Fibroblast of lung (primary cell): Measurements from ENCODE around the gene ANO6. TPM values are rescaled to one million over a fixed set of nuclear protein-coding genes. Genes with fewer than 3 reads are reported as not detected.

Experiments used
- DNase-seq, 2 donors: peaks; one replicate each; pipeline versions ENCODE4 v3.0.0 to v3.0.0-alpha.2; 2010; ENCODE audit warnings: low read depth in 2 of 2
- H2AFZ ChIP-seq: 2 replicates; pipeline ENCODE4 v1.5.1; 2012; ENCODE audit warnings: low read length, control low read depth, inconsistent platforms
- H3K27ac ChIP-seq: 2 replicates; pipeline ENCODE4 v1.5.1; 2011; ENCODE audit warnings: low read length, control low read depth; ENCODE audit not compliant: insufficient read depth
- H3K27me3 ChIP-seq: 2 replicates; pipeline ENCODE4 v1.5.1; 2011; ENCODE audit warnings: mild to moderate bottlenecking, low read length; ENCODE audit not compliant: control insufficient read depth, insufficient read depth
- H3K36me3 ChIP-seq: 2 replicates; pipeline ENCODE4 v1.5.1; 2011; ENCODE audit warnings: low read length; ENCODE audit not compliant: control insufficient read depth, insufficient read depth
- H3K4me1 ChIP-seq: 2 replicates; pipeline ENCODE4 v1.5.1; 2011; ENCODE audit warnings: low read length; ENCODE audit not compliant: control insufficient read depth, insufficient read depth; ENCODE audit errors: extremely low read depth
- H3K4me2 ChIP-seq: 2 replicates; pipeline ENCODE4 v1.5.1; 2011; ENCODE audit warnings: low read length, control low read depth; ENCODE audit not compliant: insufficient read depth; ENCODE audit errors: extremely low read depth
- H3K4me3 ChIP-seq, 4 experiments: fragments of 200-600 bp in 1 of 4; sonication (generic) in 1 of 4; replicated peaks in 1 of 4; 2 replicates each; pipeline ENCODE4 v1.5.1; 2011 to 2016; ENCODE audit warnings: low read length in 4 of 4, low read depth in 3 of 4, mild to moderate bottlenecking in 3 of 4, control low read depth in 2 of 4, inconsistent platforms in 1 of 4, mixed read lengths in 1 of 4; ENCODE audit not compliant: insufficient read depth in 1 of 4; ENCODE audit errors: control extremely low read depth in 1 of 4
- H3K79me2 ChIP-seq: 2 replicates; pipeline ENCODE4 v1.5.1; 2012; ENCODE audit warnings: mild to moderate bottlenecking, low read length, inconsistent platforms; ENCODE audit not compliant: control insufficient read depth, insufficient read depth
- H3K9ac ChIP-seq: 2 replicates; pipeline ENCODE4 v1.5.1; 2011; ENCODE audit warnings: mild to moderate bottlenecking, low read length, control low read depth; ENCODE audit not compliant: insufficient read depth
- H3K9me3 ChIP-seq: 2 replicates; pipeline ENCODE4 v1.5.1; 2012; ENCODE audit warnings: low read depth, low read length; ENCODE audit not compliant: control insufficient read depth, insufficient read depth
- H4K20me1 ChIP-seq: 2 replicates; pipeline ENCODE4 v1.5.1; 2011; ENCODE audit warnings: low read length; ENCODE audit not compliant: control insufficient read depth, insufficient read depth; ENCODE audit errors: extremely low read depth
- EZH2 ChIP-seq: IDR thresholded peaks from 2 replicates; pipeline ENCODE4 v1.5.1; 2012; ENCODE audit warnings: low read length, control low read depth, mild to moderate bottlenecking; ENCODE audit errors: missing control alignments
- polyA plus RNA-seq, 2 donors: library from polyadenylated mRNA; depleted of rRNA in 1 of 2; stranded (reverse) in 1 of 2; unstranded in 1 of 2; fragments of >200 nt; gene quantifications; 2 replicates each; pipeline ENCODE4 v1.2.1, GENCODE V29; 2011 to 2012; ENCODE audit warnings: missing spikeins in 1 of 2
- total RNA-seq: library from RNA; depleted of rRNA; stranded (reverse); fragments of >200 nt; gene quantifications from 2 replicates; pipeline ENCODE4 v1.2.1, GENCODE V29; 2014
- TF ChIP-seq, protein P1 (sequence below), 2 donors: IDR thresholded peaks in 1 of 2; conservative IDR thresholded peaks in 1 of 2; 1 replicate in 1 of 2; 2 replicates in 1 of 2; pipeline ENCODE4 v1.5.1; 2011 to 2012; ENCODE audit warnings: low read length in 2 of 2, control low read depth in 1 of 2, inconsistent platforms in 1 of 2, low read depth in 1 of 2, mild to moderate bottlenecking in 1 of 2

The ANO6 gene
- total and polyA plus RNA-seq, 2 donors (not counting 1 experiment from before 2014, with no cell fraction given): 59.1 to 69.1 TPM

DNA sequence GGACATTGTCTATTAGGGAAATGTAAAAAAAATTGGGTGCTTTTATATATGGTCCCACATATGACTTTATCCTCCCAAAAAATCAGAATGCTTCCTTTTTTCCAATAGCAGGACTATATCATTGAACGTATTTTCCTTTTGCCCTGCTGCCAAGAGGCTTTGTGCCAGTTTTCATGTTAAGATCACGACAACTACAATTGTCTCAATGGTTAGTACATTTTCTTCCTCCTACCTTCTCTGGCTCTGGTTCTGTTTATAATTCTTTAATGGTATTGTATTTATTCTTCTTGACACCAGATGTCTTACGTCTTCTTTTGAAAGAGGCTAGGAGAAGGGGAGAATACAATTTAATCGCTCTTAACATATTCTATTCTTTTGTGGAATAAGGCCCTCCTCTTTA is 106.9 kb downstream of the ANO6 start:
- no peaks in the 10 kb centered on the region for H3K36me3 ChIP-seq

DNA sequence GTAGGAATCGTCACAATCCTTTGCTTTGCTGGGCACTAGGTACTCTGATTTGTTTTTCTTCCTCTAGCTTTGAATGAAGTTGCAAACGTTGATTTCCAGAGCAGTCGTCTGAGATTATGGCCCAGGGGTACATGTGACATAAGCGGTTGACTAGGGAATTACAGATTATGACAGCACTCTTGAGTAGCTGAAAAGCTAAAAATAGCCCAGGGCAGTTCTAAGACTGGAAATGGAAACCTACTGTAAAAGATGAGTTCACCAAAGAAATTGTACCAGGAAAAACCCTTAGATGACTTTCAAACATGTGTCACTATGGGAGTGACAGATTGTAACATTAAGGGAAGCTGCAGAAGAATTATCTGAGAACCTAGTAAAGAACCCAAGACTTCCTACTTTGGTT is 108.5 kb downstream of the ANO6 start:
- no peaks in the 10 kb centered on the region for H3K36me3 ChIP-seq
- H3K79me2 ChIP-seq: no peaks in the 10 kb centered on the region
- no peaks in the 10 kb centered on the region for H3K9me3 ChIP-seq
- peak overlapping the region; percentile 4 for H3K27ac ChIP-seq
- no peak overlapping the region for H3K4me3 ChIP-seq
- no peak overlapping the region for H2AFZ ChIP-seq
- H3K4me2 ChIP-seq: no peak overlapping the region
- TF ChIP-seq, protein P1, sequence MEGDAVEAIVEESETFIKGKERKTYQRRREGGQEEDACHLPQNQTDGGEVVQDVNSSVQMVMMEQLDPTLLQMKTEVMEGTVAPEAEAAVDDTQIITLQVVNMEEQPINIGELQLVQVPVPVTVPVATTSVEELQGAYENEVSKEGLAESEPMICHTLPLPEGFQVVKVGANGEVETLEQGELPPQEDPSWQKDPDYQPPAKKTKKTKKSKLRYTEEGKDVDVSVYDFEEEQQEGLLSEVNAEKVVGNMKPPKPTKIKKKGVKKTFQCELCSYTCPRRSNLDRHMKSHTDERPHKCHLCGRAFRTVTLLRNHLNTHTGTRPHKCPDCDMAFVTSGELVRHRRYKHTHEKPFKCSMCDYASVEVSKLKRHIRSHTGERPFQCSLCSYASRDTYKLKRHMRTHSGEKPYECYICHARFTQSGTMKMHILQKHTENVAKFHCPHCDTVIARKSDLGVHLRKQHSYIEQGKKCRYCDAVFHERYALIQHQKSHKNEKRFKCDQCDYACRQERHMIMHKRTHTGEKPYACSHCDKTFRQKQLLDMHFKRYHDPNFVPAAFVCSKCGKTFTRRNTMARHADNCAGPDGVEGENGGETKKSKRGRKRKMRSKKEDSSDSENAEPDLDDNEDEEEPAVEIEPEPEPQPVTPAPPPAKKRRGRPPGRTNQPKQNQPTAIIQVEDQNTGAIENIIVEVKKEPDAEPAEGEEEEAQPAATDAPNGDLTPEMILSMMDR (conservative IDR thresholded peaks at IDR 0.05 in 1 of 2, IDR thresholded peaks at IDR 0.05 in 1 of 2; ENCODE audit: low read depth in 1 of 2, low read length in 2 of 2): no peak
- TF ChIP-seq EZH2: no peak
- no peak overlapping the region for H3K9ac ChIP-seq
- H4K20me1 ChIP-seq: no peaks in the 10 kb centered on the region
- no peaks in the 10 kb centered on the region for H3K27me3 ChIP-seq
- DNase-seq: no peak
- H3K4me1 ChIP-seq: peaks cover 2% of the 10 kb centered on the region

More for the DNA sequence above, 106.9 kb downstream of the ANO6 start:
- Histone ChIP-seq H3K27ac (no peak overlapping the region), H3K9ac (no peak overlapping the region), H3K4me2 (no peak overlapping the region), H3K27me3 (no peaks in the 10 kb centered on the region), H3K4me3 (no peak overlapping the region), H4K20me1 (no peaks in the 10 kb centered on the region), H2AFZ (no peak overlapping the region), H3K9me3 (no peaks in the 10 kb centered on the region), H3K4me1 (no peaks in the 10 kb centered on the region), H3K79me2 (no peaks in the 10 kb centered on the region)
- TF ChIP-seq, protein P1 (conservative IDR thresholded peaks at IDR 0.05 in 1 of 2, IDR thresholded peaks at IDR 0.05 in 1 of 2; ENCODE audit: low read depth in 1 of 2, low read length in 2 of 2): no peak
- no peak for TF ChIP-seq EZH2
- DNase-seq: no peak

DNA sequence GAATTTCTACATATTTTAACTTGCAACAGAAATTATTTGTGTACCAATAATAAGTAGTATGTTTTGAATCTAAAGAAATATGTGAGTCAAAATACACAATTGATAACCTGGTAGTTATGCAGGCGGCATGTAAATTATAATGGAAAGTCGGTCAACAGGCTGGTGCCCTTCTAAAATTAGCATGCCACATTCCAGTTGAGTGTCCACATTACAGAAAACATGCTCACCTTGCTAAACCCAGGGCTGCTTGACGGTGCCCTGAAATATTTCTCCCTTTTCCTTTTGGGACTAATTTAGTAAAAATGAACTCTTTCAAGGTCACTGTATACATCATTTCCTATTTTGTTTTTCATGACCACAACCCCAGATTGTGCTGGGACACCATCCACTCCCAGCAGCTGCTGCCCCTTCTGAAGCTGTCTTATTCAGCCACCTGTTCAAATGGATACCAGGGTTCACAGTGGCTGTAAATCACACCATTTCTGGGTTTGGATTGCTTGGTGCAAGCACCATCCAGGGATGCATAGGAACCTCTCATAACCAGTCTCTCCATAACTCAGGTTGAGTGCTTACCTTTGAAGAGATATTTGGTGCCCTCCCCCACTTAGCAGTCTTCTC is 110.6 kb downstream of the ANO6 start:
- TF ChIP-seq, protein P1 (conservative IDR thresholded peaks at IDR 0.05 in 1 of 2, IDR thresholded peaks at IDR 0.05 in 1 of 2; ENCODE audit: low read depth in 1 of 2, low read length in 2 of 2): no peak
- TF ChIP-seq EZH2: no peak
- H3K9me3 ChIP-seq: no peaks in the 10 kb centered on the region
- peaks cover 2% of the 10 kb centered on the region for H3K4me1 ChIP-seq
- no peaks in the 10 kb centered on the region for H3K36me3 ChIP-seq
- H3K4me3 ChIP-seq: no peak overlapping the region
- no peak overlapping the region for H3K4me2 ChIP-seq
- no peak for DNase-seq
- no peak overlapping the region for H3K9ac ChIP-seq
- H4K20me1 ChIP-seq: no peaks in the 10 kb centered on the region
- no peak overlapping the region for H2AFZ ChIP-seq
- H3K79me2 ChIP-seq: no peaks in the 10 kb centered on the region
- no peaks in the 10 kb centered on the region for H3K27me3 ChIP-seq
- H3K27ac ChIP-seq: no peak overlapping the region
